H1 (cell line): ENCODE measurements around the gene CCDC136. TPM values are rescaled to one million over a fixed set of nuclear protein-coding genes. Genes with fewer than 3 reads are reported as not detected.

Experiments used
- CREB1 ChIP-seq: IDR thresholded peaks from 2 replicates; pipeline ENCODE4 v1.6.1; 2012; ENCODE audit warnings: inconsistent platforms
- RFX5 ChIP-seq: IDR thresholded peaks from 2 replicates; pipeline ENCODE4 v1.6.1; 2011; ENCODE audit warnings: low read depth, low read length, improper control_type of control experiment, borderline replicate concordance
- SP4 ChIP-seq: IDR thresholded peaks from 2 replicates; pipeline ENCODE4 v1.6.1; 2012; ENCODE audit warnings: low read length, inconsistent platforms
- polyA plus RNA-seq, 7 experiments: library from polyadenylated mRNA; depleted of rRNA in 3 of 7; stranded (reverse) in 5 of 7; unstranded in 2 of 7; fragments of >200 nt in 5 of 7; fragments of 200-250 nt in 2 of 7; gene quantifications; 1 replicate in 5 of 7; 2 replicates in 1 of 7; 4 replicates in 1 of 7; pipeline versions ENCODE4 v1.2.1 to v1.2.3, GENCODE V29; 2011 to 2013; ENCODE audit warnings: missing spikeins in 2 of 7, mixed read lengths in 2 of 7
- total RNA-seq: library from RNA; stranded (reverse); fragmentation: NEBNext Ultra II Directional; extraction: Animal tissue kit (Norgen Biotek cat#: 25700); gene quantifications from 2 replicates; pipeline ENCODE4 v1.2.1, GENCODE V29; 2021
- TF ChIP-seq, protein P1 (sequence below): fragments of 300-600 bp; sonication (generic); IDR thresholded peaks from 2 replicates; pipeline ENCODE4 v1.7.1; 2012; ENCODE audit warnings: low read length, moderate library complexity, mild to moderate bottlenecking, inconsistent platforms; ENCODE audit not compliant: insufficient replicate concordance
- TF ChIP-seq, protein P2 (sequence below), 3 experiments: IDR thresholded peaks; 1 replicate in 2 of 3; 2 replicates in 1 of 3; pipeline versions ENCODE4 v1.5.1 to v1.6.1; 2011; ENCODE audit warnings: low read length in 3 of 3, mild to moderate bottlenecking in 3 of 3, inconsistent platforms in 2 of 3, low read depth in 1 of 3, moderate library complexity in 1 of 3; ENCODE audit not compliant: insufficient read depth in 1 of 3; ENCODE audit errors: control extremely low read depth in 1 of 3

CCDC136 gene
- total and polyA plus RNA-seq, 2 of the 8 experiments (the other 6 are each of a cell fraction or from before 2014, with no cell fraction given): 35.6 to 47.7 TPM

DNA sequence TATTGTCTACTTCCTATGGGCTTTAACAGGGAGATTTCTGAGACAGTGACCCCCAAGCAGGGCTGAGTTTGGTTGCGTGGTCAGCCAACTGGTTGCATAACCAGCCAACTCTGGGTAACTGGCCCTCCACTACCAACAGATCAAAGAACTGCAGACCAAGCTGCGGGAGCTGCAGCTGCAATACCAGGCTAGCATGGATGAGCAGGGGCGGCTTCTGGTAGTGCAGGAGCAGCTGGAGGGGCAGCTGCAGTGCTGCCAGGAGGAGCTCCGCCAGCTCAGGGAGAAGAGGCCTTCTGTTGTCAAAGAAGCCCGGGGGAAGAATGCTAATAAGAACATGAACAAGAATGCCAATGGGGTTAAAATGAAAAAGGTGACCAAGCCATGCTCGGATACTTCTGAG lies 22.7 kb downstream of the CCDC136 start (continued):
- TF ChIP-seq, protein P1, sequence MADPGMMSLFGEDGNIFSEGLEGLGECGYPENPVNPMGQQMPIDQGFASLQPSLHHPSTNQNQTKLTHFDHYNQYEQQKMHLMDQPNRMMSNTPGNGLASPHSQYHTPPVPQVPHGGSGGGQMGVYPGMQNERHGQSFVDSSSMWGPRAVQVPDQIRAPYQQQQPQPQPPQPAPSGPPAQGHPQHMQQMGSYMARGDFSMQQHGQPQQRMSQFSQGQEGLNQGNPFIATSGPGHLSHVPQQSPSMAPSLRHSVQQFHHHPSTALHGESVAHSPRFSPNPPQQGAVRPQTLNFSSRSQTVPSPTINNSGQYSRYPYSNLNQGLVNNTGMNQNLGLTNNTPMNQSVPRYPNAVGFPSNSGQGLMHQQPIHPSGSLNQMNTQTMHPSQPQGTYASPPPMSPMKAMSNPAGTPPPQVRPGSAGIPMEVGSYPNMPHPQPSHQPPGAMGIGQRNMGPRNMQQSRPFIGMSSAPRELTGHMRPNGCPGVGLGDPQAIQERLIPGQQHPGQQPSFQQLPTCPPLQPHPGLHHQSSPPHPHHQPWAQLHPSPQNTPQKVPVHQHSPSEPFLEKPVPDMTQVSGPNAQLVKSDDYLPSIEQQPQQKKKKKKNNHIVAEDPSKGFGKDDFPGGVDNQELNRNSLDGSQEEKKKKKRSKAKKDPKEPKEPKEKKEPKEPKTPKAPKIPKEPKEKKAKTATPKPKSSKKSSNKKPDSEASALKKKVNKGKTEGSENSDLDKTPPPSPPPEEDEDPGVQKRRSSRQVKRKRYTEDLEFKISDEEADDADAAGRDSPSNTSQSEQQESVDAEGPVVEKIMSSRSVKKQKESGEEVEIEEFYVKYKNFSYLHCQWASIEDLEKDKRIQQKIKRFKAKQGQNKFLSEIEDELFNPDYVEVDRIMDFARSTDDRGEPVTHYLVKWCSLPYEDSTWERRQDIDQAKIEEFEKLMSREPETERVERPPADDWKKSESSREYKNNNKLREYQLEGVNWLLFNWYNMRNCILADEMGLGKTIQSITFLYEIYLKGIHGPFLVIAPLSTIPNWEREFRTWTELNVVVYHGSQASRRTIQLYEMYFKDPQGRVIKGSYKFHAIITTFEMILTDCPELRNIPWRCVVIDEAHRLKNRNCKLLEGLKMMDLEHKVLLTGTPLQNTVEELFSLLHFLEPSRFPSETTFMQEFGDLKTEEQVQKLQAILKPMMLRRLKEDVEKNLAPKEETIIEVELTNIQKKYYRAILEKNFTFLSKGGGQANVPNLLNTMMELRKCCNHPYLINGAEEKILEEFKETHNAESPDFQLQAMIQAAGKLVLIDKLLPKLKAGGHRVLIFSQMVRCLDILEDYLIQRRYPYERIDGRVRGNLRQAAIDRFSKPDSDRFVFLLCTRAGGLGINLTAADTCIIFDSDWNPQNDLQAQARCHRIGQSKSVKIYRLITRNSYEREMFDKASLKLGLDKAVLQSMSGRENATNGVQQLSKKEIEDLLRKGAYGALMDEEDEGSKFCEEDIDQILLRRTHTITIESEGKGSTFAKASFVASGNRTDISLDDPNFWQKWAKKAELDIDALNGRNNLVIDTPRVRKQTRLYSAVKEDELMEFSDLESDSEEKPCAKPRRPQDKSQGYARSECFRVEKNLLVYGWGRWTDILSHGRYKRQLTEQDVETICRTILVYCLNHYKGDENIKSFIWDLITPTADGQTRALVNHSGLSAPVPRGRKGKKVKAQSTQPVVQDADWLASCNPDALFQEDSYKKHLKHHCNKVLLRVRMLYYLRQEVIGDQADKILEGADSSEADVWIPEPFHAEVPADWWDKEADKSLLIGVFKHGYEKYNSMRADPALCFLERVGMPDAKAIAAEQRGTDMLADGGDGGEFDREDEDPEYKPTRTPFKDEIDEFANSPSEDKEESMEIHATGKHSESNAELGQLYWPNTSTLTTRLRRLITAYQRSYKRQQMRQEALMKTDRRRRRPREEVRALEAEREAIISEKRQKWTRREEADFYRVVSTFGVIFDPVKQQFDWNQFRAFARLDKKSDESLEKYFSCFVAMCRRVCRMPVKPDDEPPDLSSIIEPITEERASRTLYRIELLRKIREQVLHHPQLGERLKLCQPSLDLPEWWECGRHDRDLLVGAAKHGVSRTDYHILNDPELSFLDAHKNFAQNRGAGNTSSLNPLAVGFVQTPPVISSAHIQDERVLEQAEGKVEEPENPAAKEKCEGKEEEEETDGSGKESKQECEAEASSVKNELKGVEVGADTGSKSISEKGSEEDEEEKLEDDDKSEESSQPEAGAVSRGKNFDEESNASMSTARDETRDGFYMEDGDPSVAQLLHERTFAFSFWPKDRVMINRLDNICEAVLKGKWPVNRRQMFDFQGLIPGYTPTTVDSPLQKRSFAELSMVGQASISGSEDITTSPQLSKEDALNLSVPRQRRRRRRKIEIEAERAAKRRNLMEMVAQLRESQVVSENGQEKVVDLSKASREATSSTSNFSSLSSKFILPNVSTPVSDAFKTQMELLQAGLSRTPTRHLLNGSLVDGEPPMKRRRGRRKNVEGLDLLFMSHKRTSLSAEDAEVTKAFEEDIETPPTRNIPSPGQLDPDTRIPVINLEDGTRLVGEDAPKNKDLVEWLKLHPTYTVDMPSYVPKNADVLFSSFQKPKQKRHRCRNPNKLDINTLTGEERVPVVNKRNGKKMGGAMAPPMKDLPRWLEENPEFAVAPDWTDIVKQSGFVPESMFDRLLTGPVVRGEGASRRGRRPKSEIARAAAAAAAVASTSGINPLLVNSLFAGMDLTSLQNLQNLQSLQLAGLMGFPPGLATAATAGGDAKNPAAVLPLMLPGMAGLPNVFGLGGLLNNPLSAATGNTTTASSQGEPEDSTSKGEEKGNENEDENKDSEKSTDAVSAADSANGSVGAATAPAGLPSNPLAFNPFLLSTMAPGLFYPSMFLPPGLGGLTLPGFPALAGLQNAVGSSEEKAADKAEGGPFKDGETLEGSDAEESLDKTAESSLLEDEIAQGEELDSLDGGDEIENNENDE: no peak
- TF ChIP-seq RFX5 (no peak), CREB1 (no peak), SP4 (no peak)
- TF ChIP-seq, protein P2, sequence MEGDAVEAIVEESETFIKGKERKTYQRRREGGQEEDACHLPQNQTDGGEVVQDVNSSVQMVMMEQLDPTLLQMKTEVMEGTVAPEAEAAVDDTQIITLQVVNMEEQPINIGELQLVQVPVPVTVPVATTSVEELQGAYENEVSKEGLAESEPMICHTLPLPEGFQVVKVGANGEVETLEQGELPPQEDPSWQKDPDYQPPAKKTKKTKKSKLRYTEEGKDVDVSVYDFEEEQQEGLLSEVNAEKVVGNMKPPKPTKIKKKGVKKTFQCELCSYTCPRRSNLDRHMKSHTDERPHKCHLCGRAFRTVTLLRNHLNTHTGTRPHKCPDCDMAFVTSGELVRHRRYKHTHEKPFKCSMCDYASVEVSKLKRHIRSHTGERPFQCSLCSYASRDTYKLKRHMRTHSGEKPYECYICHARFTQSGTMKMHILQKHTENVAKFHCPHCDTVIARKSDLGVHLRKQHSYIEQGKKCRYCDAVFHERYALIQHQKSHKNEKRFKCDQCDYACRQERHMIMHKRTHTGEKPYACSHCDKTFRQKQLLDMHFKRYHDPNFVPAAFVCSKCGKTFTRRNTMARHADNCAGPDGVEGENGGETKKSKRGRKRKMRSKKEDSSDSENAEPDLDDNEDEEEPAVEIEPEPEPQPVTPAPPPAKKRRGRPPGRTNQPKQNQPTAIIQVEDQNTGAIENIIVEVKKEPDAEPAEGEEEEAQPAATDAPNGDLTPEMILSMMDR (IDR thresholded peaks at IDR 0.05; ENCODE audit: control extremely low read depth in 1 of 3, insufficient read depth in 1 of 3, low read depth in 1 of 3, low read length in 3 of 3): no peak
- TF ChIP-seq, all 59 proteins: peak for 0
